Fibroblast of lung (primary cell): Measurements from ENCODE around the gene TREH. TPM values are rescaled to one million over a fixed set of nuclear protein-coding genes. Genes with fewer than 3 reads are reported as not detected.

Source experiments
- DNase-seq, 2 donors: peaks; one replicate each; pipeline versions ENCODE4 v3.0.0 to v3.0.0-alpha.2; 2010; ENCODE audit warnings: low read depth in 2 of 2
- H2AFZ ChIP-seq: 2 replicates; pipeline ENCODE4 v1.5.1; 2012; ENCODE audit warnings: low read length, control low read depth, inconsistent platforms
- H3K27ac ChIP-seq: 2 replicates; pipeline ENCODE4 v1.5.1; 2011; ENCODE audit warnings: low read length, control low read depth; ENCODE audit not compliant: insufficient read depth
- H3K27me3 ChIP-seq: 2 replicates; pipeline ENCODE4 v1.5.1; 2011; ENCODE audit warnings: mild to moderate bottlenecking, low read length; ENCODE audit not compliant: control insufficient read depth, insufficient read depth
- H3K36me3 ChIP-seq: 2 replicates; pipeline ENCODE4 v1.5.1; 2011; ENCODE audit warnings: low read length; ENCODE audit not compliant: control insufficient read depth, insufficient read depth
- H3K4me1 ChIP-seq: 2 replicates; pipeline ENCODE4 v1.5.1; 2011; ENCODE audit warnings: low read length; ENCODE audit not compliant: control insufficient read depth, insufficient read depth; ENCODE audit errors: extremely low read depth
- H3K4me2 ChIP-seq: 2 replicates; pipeline ENCODE4 v1.5.1; 2011; ENCODE audit warnings: low read length, control low read depth; ENCODE audit not compliant: insufficient read depth; ENCODE audit errors: extremely low read depth
- H3K4me3 ChIP-seq, 4 experiments: fragments of 200-600 bp in 1 of 4; sonication (generic) in 1 of 4; replicated peaks in 1 of 4; 2 replicates each; pipeline ENCODE4 v1.5.1; 2011 to 2016; ENCODE audit warnings: low read length in 4 of 4, low read depth in 3 of 4, mild to moderate bottlenecking in 3 of 4, control low read depth in 2 of 4, inconsistent platforms in 1 of 4, mixed read lengths in 1 of 4; ENCODE audit not compliant: insufficient read depth in 1 of 4; ENCODE audit errors: control extremely low read depth in 1 of 4
- H3K79me2 ChIP-seq: 2 replicates; pipeline ENCODE4 v1.5.1; 2012; ENCODE audit warnings: mild to moderate bottlenecking, low read length, inconsistent platforms; ENCODE audit not compliant: control insufficient read depth, insufficient read depth
- H3K9ac ChIP-seq: 2 replicates; pipeline ENCODE4 v1.5.1; 2011; ENCODE audit warnings: mild to moderate bottlenecking, low read length, control low read depth; ENCODE audit not compliant: insufficient read depth
- H3K9me3 ChIP-seq: 2 replicates; pipeline ENCODE4 v1.5.1; 2012; ENCODE audit warnings: low read depth, low read length; ENCODE audit not compliant: control insufficient read depth, insufficient read depth
- H4K20me1 ChIP-seq: 2 replicates; pipeline ENCODE4 v1.5.1; 2011; ENCODE audit warnings: low read length; ENCODE audit not compliant: control insufficient read depth, insufficient read depth; ENCODE audit errors: extremely low read depth
- CTCF ChIP-seq, 2 donors: IDR thresholded peaks in 1 of 2; conservative IDR thresholded peaks in 1 of 2; 1 replicate in 1 of 2; 2 replicates in 1 of 2; pipeline ENCODE4 v1.5.1; 2011 to 2012; ENCODE audit warnings: low read length in 2 of 2, control low read depth in 1 of 2, inconsistent platforms in 1 of 2, low read depth in 1 of 2, mild to moderate bottlenecking in 1 of 2
- EZH2 ChIP-seq: IDR thresholded peaks from 2 replicates; pipeline ENCODE4 v1.5.1; 2012; ENCODE audit warnings: low read length, control low read depth, mild to moderate bottlenecking; ENCODE audit errors: missing control alignments
- polyA plus RNA-seq, 2 donors: library from polyadenylated mRNA; depleted of rRNA in 1 of 2; stranded (reverse) in 1 of 2; unstranded in 1 of 2; fragments of >200 nt; gene quantifications; 2 replicates each; pipeline ENCODE4 v1.2.1, GENCODE V29; 2011 to 2012; ENCODE audit warnings: missing spikeins in 1 of 2
- total RNA-seq: library from RNA; depleted of rRNA; stranded (reverse); fragments of >200 nt; gene quantifications from 2 replicates; pipeline ENCODE4 v1.2.1, GENCODE V29; 2014

The TREH gene
- total and polyA plus RNA-seq, 2 donors (not counting 1 experiment from before 2014, with no cell fraction given), result not detected

GRCh38 chr11:118659314-118659952, 20.0 kb downstream of the TREH start:
- Histone ChIP-seq H2AFZ (no peak overlapping the region), H4K20me1 (no peaks in the 10 kb centered on the region), H3K9ac (no peak overlapping the region), H3K27me3 (no peaks in the 10 kb centered on the region), H3K4me3 (no peak overlapping the region), H3K27ac (no peak overlapping the region), H3K9me3 (no peaks in the 10 kb centered on the region), H3K36me3 (peaks cover 23% of the 10 kb centered on the region), H3K79me2 (no peaks in the 10 kb centered on the region), H3K4me1 (no peaks in the 10 kb centered on the region), H3K4me2 (no peak overlapping the region)
- DNase-seq, result peak; percentile 68 to 77
- TF ChIP-seq EZH2 (no peak), CTCF (conservative IDR thresholded peaks at IDR 0.05 in 1 of 2, IDR thresholded peaks at IDR 0.05 in 1 of 2; ENCODE audit: low read depth in 1 of 2, low read length in 2 of 2) (peak; percentile 79 to 90)

- peak; percentile 21 to 26 for DNase-seq
- no peaks in the 10 kb centered on the region for H3K27me3 ChIP-seq
- H3K4me1 ChIP-seq, result no peaks in the 10 kb centered on the region
- H3K9me3 ChIP-seq, result no peaks in the 10 kb centered on the region
- H3K79me2 ChIP-seq, result no peaks in the 10 kb centered on the region
- no peaks in the 10 kb centered on the region for H4K20me1 ChIP-seq
- H2AFZ ChIP-seq, result no peak overlapping the region
- no peak overlapping the region for H3K4me3 ChIP-seq
- no peak overlapping the region for H3K27ac ChIP-seq
- no peak overlapping the region for H3K4me2 ChIP-seq
- TF ChIP-seq CTCF (conservative IDR thresholded peaks at IDR 0.05 in 1 of 2, IDR thresholded peaks at IDR 0.05 in 1 of 2; ENCODE audit: low read depth in 1 of 2, low read length in 2 of 2), result no peak
- no peak for TF ChIP-seq EZH2
- H3K9ac ChIP-seq, result no peak overlapping the region
- H3K36me3 ChIP-seq, result peaks cover 23% of the 10 kb centered on the region
Observed at GRCh38 chr11:118658429-118659313, 20.8 kb downstream of the TREH start.

GRCh38 chr11:118657709-118658428, 21.6 kb downstream of the TREH start:
- Histone ChIP-seq H3K9ac (no peak overlapping the region), H3K9me3 (no peaks in the 10 kb centered on the region), H3K4me1 (no peaks in the 10 kb centered on the region), H3K27ac (no peak overlapping the region), H3K4me3 (no peak overlapping the region), H3K4me2 (no peak overlapping the region), H3K36me3 (peaks cover 23% of the 10 kb centered on the region), H4K20me1 (no peaks in the 10 kb centered on the region), H2AFZ (no peak overlapping the region), H3K27me3 (no peaks in the 10 kb centered on the region), H3K79me2 (no peaks in the 10 kb centered on the region)
- no peak for TF ChIP-seq CTCF (conservative IDR thresholded peaks at IDR 0.05 in 1 of 2, IDR thresholded peaks at IDR 0.05 in 1 of 2; ENCODE audit: low read depth in 1 of 2, low read length in 2 of 2)
- TF ChIP-seq EZH2, result no peak
- DNase-seq, result no peak
